HG02852 (cell line): ENCODE measurements around the gene ELP4.

ENCODE experiments used
- ATAC-seq: cut with Tn5 transposase; IDR thresholded peaks from one replicate; pipeline ENCODE4 v1.9.1; 2021; ENCODE audit warnings: mild to moderate bottlenecking, moderate library complexity; ENCODE audit not compliant: unreplicated experiment

Gene ELP4

DNA sequence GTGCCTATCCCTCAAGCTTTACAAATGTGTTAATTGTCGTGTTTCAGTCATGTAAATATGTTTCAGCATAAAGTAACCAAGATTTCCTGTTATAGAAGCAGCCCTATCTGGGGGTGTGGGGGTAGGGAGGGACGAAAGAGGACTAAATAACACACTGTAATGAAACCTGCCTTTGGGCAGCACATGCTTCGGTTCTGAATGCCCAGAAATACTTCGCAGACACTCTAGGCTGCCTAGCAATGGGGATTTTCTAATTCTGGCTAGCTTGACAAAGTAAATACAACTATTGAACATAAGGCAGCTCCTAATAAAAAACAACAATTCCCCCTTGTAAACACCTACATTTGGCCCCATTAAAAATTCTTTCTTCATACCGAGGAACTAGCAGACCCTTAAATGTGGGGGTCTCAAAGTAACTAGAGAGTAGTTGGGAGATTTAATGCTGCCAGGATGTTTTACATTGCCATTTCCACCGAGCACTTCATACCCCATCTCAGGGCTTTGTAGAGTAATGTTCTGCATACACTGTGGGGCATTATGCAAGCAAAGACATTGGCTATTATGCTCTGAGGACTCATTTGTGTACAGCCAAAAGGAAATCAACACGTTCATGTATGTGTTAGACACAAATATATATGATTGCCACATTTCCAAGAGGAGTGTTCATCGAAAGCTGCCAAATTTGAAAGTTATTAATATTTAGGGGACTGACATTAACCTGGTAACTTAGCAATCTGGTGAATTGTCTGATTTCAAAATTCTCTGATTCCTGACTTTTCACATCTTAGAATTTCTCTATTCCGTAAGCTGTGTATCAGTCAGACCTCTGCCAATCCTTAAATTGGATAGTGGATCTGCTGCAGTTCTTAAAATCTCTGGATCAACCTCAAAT is 259.4 kb downstream of the ELP4 start:
- ATAC-seq: no peak

DNA sequence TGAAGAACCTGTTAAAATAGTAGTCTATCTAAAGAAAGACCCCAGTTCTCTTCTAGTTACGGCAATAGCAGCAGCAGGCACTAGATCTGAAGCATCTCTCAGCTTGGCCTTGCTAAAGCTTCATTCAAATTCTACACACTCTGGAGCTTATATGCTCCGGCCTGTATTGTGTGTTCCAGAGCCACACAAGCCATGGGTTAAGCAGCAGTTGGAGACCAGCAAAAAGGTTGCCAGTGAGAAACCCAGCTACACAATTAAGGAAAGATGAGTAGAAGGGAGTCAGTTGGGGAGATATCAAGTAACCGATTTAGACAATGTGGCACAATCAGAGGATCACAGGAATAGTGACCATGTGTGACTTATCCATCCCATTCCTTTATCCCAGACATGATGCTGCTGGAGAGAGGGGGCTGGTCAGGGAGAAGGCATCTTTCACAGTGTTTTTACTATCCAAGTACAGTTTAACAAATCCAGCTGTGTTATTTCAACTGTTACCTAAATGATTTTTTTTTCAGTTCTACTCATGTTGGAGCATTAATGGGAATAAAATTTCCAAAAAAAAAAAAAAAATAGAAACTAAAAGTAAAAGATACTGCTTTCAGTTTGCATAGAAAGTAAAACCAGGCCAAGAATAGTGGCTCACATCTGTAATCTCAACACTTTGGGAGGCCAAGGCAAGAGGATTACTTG is 260.6 kb downstream of the ELP4 start:
- no peak for ATAC-seq

DNA sequence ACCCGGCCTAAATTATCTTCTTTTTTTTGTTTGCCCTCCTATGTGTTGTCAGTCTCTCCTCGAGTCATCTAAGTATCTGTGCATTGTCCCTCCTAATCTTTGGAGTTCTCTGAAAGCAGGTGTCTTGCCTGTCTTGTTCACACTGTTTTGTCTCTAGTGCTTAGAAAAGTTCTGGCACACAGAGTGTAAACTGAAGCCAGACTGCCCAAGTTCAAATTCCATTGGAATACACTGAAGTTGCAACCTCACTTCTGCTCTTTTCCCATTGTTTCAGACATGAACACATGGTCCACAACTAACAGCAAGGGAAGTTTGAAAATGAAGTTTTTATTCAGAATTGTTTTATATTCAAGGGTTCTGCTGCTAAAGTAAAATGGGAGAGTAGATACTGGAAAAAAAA is 262.8 kb downstream of the ELP4 start:
- ATAC-seq: no peak

DNA sequence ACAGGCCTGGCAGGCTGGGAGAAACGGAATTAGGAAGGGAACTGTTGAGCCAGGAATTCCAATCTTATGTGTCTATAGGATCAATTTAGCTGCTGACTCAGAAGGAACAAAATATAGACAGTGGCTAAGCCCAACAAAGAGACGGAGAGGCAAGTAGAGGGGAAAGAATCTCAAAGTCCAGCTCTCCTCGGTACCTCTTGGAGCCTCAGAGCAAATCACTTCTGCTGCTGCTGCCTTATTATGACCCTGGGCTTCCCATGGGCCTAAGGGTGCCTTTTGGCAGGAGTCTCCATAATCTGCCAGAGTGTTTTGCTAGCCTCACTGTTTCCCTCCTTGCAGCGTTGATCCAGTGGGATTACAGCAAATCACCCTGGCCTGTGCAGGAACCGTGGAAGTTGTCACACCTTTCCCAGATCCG is 269.8 kb downstream of the ELP4 start:
- no peak for ATAC-seq

DNA sequence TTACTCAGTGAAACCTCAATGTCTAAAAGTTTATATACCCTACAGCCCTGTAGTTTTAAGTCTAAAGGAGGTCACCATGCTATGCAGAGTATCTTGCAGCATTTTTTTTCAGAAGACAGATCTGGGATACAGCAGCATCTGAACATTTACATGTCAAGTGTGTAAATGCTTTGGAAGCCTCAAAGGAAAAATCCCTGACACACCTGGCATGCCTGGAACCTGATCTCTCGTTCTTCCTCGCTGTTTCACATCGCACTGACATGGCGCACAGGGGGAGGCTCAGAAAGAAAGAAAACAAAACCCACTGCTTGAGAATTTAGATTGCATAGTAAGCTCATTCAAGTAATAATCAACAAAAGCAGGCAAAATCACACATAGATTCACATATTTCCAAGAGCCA is 270.5 kb downstream of the ELP4 start:
- no peak for ATAC-seq

DNA sequence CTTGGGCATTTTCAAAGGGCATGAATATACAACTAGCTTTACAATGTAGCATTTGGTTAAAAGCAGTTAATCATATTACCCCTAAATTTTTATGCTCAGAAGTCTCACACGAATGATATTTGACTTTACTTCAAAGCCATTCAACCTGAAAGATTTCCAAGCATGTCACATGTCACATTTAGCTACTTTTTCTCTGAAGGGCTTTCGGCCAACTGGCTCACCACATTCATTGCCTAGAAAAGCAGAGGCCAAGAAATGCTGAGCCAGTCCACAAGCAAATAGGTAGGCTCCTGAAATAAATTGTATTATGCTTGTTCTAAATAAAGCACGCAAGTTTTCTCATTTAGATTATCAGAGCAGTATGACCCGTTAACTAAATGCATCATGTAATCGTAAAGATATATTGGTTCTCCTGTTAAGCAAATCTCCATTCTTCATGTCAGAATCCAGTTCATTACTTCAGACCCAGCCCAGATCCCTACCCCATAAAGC is 271.0 kb downstream of the ELP4 start:
- no peak for ATAC-seq

DNA sequence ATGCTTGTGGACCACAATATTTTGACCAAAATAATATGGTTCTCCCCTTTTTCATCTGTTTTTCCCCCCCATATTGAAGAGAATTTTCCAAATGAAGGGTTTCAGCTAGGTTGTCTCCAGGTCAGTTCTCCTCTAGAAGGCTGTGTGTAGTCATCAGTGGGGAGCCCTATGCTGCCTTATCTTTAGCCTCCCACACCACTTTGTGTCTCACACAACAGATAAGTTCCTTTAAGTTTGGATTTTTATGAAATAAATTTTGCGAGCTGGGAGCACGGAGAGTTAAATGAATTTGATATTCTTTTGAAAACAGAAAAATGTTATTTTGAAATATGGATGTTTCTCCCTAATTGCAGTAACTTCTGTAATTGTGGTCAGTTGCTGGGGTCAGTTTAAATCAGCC is 272.7 kb downstream of the ELP4 start:
- no peak for ATAC-seq

DNA sequence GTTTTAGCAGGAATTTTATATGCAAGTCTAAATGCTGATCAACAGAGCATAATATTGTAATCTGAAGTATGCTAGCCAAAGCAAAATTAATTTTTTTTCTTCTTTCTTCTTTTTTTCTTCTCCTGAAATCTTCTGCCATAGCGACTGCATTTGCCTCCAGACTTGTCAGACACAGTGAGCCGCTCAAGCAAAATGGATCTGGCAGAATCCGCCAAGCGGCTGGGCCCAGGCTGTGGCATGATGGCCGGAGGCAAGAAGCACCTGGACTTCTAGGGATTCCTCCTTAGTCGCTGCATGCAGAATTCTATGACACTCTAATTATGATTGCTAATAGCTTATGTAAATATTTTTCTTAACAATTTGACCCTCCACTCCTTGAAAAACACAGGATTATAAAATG is 273.7 kb downstream of the ELP4 start:
- ATAC-seq: no peak

DNA sequence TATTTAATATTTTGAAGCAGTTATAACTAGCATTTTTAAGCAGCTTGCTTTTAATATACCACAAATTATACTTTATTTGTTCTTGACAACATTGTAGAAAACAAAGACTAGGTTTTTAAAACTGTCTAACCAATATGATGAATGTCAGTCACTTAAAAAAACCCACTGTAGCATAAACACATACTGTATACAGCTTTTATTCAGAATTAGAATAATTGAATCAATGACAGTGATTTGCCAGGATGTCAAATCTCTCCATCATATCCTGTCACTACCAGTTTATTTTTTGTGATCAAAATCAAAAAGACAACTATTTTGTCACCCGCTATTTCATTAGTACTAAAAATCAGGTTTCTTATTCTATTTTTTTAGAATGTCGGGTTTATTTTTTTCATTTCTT is 275.0 kb downstream of the ELP4 start:
- no peak for ATAC-seq

DNA sequence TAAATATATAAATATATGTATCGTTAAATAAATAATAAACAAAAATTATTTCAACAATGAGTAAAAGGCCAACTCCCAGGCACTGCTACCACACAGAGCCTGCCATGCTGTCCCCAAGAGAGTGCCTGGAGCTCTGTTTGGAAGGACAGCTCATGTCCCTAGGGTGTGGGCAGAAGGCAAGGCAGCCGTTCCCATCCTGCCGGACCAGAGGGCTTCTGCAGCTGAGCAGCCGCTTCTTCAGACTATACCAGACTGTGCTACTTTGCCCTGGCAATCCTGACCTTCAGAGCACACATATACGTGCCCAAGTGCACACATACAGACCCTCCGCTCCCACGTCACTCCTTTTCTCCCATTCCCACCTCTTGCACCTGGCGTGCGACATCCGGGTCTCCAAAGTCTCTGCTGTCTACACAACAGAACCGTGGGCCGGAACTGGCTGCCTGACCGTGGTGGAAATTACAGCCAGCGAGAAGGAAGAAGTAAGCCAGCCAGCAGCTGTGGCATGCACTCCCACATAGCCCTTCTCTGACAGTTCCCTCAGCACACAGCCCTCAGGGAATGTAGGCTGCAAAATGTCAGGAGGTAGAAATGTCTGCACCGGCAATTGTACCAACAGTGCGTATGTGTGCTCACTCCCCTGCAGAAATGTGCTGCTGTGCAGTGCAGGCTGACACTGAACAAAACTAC is 277.6 kb downstream of the ELP4 start:
- ATAC-seq: no peak

DNA sequence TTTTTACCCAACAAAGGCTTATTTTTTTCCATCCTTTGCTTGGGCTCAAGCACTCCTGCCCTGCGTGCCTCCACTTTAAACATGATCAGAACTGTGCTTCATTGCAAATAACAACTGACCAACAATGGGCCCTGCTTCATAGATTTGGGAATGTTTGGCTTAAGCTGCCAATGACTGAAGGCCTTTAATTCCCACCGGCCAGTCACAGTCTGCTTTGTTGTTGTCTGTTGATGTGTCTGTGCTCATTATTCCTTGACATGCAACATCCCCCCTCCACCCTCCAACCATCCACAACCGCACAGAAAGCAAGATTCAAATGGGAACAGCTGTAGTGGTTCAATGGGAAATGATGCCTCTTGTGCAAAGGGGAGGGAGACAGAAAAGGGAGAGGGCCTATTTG is 278.5 kb downstream of the ELP4 start:
- no peak for ATAC-seq

DNA sequence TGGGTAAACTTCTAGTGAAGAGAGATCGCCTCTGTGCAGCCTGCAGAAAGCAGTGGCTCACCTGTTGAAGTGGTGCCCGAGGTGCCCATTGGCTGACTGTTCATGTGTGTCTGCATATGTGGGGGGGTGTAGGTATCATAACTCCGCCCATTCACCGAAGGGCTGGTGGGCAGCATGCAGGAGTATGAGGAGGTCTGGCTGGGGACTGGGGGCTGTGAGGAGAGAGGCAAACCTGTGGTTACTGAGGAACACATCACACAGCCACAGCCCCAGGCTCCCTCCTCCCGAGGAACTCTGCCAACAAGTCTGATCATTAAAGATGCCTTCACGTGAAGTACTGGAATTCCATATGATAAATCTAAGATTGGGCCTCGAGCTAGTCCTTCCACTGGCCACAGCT is 281.1 kb downstream of the ELP4 start:
- no peak for ATAC-seq

DNA sequence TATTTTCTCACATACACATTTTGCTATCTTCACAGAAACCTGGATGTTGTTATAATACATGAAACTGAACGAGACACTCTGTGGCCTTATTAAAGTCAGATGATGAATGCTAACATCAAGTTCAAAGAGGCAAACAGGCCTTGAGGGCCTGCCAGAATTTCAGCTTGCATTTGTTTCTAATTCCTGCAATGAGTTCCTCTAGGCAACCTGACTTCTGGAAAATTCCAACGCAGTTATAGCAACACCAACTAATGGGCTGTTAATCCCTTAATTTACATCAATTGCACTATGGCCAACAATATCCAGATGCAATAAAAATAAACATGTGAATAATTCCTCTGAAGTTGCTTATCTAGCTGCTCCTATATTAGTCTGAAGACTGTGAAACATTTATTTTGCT is 282.5 kb downstream of the ELP4 start:
- ATAC-seq: no peak

DNA sequence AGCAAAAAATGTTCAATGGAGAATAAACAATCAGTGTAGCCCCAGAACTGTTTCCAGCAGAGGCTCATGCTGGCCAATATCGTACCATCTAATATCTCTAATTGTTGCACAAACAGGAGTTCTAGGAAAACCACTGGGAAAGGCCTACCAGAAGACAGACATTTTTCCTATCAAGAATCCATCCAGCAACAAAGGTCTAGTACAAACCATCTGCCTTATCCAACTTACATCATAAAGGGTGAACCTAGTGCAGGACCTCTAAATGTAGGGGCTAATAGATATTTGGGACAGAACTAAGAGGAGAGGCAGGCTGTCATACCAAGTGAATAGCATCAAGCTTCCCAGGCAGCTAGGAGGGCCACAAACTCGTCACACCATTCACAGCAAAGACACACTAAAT is 282.9 kb downstream of the ELP4 start:
- no peak for ATAC-seq

DNA sequence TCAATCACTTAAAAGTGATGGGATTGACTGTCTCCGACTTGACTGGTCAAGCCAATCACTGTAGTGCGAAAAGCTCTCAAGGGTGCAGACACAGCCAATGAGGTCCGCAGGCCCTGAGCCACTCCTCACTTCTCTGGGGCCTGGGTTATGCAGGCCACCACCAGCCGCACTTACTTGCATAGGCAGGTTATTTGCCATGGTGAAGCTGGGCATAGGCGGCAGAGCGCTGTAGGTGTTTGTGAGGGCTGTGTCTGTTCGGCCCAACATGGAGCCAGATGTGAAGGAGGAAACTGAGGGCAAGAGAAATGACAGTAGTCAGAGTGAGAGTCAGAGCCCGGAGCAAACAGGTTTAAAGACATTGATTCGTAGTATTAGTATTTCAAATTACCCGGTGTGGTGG is 283.7 kb downstream of the ELP4 start:
- no peak for ATAC-seq

DNA sequence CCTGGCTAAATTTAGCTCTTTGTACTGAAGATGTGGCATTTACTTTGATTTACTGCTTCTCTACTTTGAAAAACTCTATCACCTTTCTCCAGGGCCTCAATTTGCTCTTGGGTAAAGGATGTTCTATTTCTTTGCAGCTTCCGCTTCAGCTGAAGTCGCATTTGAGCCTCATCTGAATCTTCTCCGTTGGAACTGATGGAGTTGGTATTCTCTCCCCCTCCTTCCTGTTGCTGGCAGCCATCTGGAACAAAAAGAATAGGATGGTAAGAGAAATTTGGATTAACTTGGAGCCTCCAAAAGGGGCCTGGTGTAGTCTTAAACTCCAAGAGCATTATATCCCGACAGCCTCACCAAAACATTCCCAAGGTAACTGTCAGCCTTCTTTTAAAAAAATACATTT is 285.0 kb downstream of the ELP4 start:
- ATAC-seq: no peak

DNA sequence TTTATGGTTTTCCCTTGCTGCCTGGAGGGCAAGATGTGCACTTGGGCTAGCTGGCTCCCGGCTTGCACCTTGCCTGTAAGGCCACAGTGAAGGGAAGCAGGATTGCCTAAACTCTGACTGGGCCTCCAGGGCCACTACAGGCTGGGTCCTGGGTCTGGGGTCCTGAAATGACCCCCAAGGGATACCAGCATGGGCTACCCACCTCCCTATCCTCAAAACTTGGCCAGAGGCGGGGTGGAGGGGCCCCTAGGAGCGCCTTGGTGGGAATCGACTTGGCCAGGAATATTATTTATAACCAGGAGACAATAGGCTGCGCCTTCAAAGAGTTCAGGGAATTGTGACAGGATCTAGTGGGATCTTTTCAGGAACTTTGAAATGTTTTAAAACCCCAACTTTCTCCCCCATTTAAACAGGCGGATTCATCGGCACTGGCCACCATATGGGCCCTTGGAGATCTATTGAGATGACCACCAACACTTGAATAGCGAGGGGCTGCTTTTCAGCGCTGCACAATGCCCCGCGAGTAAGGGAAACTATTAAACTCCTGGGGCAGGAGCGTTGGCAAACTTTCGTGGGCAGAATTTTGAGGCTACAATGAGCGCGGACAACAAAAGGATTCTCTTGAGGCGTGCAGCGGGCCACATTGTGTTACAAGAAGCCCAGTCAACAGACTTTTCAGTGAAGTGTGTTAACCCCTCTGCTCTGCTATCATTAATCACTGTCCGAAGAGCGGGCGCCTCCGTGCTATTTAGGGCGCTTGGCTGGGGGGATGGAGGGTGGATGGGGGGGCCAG is 286.3 kb downstream of the ELP4 start:
- no peak for ATAC-seq

DNA sequence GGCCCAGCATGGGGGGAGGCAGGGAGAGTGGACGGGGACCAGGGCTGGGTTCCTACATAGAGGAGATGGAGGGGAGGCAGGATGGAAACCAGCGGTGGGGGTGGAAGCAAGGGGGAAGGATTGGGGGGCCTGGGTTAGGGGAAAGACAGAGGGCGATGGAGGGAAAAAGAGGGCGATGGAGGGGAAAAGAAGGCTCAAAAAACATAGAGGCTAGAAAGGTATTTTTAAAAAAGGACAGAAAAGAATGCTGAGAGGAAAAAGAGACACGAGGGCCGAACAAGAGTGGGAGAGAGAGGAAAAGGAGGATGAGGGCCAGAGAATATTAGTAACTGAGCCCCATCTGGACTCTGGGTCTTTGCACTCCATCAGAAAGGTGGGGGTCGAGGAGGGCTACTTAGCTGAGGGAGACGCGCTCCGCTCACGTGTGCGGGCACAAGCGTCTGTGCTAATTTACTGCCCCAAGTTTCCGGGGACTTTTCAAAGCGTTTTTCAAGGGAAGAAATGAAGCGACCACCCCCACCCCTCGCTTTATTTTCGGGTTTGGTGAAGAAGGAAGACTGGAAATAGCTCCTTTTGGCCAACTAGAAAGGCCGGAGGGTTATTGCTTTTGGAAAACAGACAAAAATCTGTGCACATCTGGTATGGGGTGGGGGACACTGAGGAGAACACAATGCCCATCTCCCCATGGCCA is 287.1 kb downstream of the ELP4 start:
- ATAC-seq: no peak

DNA sequence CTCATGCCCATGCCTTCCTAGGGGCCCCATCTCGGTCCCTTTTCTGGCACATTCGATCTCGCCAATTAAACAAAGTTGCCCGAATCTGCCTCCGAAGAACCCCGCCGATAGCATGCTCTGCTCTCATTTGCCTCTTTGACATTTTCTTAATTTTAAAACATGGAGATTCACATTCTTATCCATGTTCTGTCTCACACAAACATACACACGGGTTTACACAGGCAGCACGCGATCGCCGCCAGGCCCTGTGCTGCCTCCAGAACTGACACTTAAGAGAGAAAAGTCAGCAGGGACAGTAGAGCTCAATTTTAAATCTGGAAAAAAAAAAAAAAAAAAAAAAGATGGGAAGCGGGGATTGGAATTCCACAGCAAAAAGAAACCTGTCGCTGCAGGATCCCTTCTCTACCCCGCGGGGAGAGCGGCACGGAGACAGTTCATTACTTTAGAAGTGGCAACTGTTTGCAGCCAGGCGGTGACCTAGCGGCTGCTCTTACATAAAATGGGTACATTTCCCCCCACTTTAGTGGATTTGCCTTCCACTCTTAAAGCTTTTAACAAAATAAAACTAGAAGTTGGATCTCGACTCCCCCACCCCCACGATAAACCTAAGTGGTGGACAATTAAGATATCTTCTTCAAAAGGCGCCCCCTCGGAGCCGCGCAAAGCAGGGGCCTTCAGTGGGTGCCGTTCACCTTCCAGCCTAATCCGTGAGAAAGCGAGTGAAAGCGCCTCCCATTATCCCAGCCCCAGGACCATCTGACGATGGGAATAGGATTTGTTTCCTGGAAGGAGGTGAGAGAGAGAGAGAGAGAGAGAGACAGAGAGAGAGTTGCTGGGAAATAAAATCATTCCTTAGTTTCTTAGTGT is 287.9 kb downstream of the ELP4 start:
- ATAC-seq: no peak
